Tibial nerve (tissue), 4 donors: Measurements from ENCODE around the gene NGF.

Experiments used
- EP300 ChIP-seq, 2 donors: sonication (generic); formaldehyde crosslinking; IDR thresholded peaks; one replicate each; pipeline ENCODE4 v1.6.1; 2017; ENCODE audit warnings: antibody characterized with exemption in 2 of 2, mild to moderate bottlenecking in 1 of 2
- POLR2A ChIP-seq, 2 donors: fragments of 450-650 bp; IDR thresholded peaks; one replicate each; pipeline ENCODE4 v1.6.1; 2017; ENCODE audit warnings: antibody characterized with exemption in 2 of 2, mild to moderate bottlenecking in 2 of 2, moderate library complexity in 2 of 2
- TF ChIP-seq, protein P1 (sequence below), 5 experiments: fragments of 200-600 bp in 3 of 5; fragments of 450-650 bp in 2 of 5; sonication (generic) in 3 of 5; IDR thresholded peaks; one replicate each; pipeline ENCODE4 v1.5.1; 2016 to 2019; ENCODE audit warnings: antibody characterized with exemption in 5 of 5, mild to moderate bottlenecking in 3 of 5, moderate library complexity in 2 of 5

DNA sequence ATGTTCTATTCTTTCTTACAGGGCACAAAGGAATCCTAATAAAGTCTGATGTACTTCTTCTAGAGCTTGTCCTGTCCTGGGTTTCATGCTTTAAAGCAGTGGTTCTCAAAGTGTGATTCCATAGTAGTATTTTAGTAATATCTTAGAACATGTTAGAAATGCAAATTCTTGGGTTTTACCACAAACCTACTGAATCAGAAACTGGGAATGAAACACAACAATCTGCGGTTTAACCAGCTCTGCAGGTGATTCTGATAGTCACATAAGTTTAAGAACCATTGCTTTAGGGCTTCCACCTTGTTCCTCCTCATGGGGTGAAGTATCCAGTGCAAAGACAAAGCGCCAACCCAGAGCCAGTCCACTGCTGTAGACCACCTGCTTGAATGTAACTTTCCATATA lies 41.1 kb downstream of the NGF start:
- no peak for TF ChIP-seq POLR2A (IDR thresholded peaks at IDR 0.05)
- TF ChIP-seq, protein P1, sequence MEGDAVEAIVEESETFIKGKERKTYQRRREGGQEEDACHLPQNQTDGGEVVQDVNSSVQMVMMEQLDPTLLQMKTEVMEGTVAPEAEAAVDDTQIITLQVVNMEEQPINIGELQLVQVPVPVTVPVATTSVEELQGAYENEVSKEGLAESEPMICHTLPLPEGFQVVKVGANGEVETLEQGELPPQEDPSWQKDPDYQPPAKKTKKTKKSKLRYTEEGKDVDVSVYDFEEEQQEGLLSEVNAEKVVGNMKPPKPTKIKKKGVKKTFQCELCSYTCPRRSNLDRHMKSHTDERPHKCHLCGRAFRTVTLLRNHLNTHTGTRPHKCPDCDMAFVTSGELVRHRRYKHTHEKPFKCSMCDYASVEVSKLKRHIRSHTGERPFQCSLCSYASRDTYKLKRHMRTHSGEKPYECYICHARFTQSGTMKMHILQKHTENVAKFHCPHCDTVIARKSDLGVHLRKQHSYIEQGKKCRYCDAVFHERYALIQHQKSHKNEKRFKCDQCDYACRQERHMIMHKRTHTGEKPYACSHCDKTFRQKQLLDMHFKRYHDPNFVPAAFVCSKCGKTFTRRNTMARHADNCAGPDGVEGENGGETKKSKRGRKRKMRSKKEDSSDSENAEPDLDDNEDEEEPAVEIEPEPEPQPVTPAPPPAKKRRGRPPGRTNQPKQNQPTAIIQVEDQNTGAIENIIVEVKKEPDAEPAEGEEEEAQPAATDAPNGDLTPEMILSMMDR (IDR thresholded peaks at IDR 0.05), result no peak
- TF ChIP-seq EP300 (IDR thresholded peaks at IDR 0.05), result no peak
